Measurements from ENCODE around the gene SNAP29.
"Not testable (repeated sequence)": the region's sequence is repeated elsewhere in the genome, so short reads cannot be mapped to it uniquely, and the experiment has no call there.

SNAP29 gene

DNA sequence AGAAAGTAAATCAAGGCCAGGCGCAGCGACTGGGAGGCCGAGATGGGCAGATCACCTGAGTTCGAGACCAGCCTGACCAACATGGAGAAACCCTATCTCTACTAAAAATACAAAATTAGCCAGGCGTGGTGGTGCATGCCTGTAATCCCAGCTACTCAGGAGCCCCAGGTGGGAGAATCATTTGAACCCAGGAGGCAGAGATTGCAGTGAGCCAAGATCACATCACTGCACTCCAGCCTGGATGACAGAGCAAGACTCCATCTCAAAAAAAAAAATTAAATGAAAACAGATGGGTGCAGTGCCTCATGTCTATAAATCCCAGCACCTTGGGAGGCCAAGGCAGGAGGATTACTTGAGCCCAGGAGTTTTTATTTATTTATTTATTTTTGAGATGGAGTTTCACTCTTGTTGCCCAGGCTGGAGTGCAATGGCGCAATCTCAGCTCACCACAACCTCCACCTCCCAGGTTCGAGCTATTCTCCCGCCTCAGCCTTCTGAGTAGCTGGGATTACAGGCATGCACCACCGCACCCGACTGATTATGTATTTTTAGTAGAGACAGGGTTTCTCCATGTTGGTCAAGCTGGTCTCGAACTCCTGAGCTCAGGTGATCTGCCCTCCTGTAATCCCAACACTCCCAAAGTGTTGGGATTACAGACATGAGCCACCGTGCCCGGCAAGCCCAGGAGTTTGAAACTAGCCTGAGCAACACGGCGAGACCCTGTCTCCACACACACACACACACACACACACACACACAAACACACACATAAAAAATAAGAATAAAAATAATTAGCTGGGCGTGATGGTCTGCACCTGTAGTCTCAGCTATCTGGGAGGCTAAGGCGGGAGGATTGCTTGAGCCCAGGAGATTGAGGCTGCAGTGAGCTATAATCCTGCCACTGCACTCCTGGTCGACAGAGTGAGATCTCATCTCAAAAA lies 42.6 kb downstream of the SNAP29 start:
- DNase-seq (ENCODE audit: low read depth in 2 of 2), result not testable (repeated sequence)

DNA sequence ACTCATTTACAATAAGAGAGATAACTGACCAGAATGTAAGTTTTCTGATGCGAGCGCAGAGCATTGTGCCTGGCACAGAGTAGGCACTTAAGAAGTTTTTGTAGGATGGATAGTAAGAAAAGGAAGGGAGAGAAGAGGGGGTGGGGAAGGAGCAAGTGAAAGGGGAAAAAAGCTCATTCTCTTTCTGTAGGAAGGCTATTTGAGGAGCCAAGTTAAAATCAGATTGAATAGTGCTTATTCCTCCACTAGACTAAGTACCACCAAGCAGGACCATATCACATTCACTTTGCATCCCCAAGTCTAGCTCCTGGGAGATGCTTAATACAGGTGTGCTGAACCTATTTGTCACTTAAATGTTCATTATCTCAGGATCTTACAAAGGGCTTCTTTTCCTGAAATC lies 44.3 kb downstream of the SNAP29 start:
- DNase-seq (ENCODE audit: low read depth in 2 of 2), result no peak

DNA sequence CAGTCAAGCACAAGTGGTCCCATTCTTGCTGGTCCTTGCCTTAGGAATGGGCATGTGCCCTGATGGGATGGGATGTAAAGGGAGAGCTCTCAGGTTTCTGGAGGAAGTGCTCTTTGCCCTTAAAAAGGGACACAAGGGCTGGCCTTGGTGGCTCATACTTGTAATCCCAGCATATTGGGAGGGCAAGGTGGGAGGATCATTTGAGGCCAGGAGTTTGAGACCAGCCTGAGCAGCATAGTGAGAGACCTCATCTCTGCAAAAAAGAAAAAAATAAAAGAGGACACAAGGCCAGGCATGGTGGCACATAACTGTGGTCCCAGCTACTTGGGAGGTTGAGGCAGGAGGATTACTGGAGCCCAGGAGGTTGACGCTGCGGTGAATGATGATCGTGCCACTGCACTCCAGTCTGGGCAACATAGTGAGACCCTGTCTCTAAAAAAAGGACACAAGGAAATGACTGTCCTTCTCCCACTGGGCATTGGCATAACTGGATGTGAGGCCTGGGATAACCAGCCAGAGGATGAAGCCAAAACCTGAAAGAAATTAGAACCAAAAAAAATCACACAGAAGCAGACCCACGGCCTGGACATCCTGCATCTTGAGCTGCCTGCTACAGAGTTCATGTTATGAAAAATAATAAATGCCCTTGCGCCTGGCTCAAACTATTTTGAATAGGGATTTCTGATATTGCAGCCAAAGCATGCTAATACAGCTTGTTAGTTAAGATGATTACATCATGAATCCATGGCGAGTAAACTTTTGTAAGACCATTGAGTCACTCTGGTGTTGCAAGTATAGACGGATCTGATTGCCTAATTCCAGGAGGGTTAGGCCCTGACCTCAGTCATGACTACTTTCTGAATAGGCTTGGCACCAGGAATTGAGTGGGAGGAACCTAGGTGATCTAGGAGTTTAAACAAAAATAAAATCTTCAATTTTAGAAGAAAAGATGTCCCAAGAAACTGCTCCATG lies 45.5 kb downstream of the SNAP29 start:
- no peak for DNase-seq (ENCODE audit: low read depth in 2 of 2)

DNA sequence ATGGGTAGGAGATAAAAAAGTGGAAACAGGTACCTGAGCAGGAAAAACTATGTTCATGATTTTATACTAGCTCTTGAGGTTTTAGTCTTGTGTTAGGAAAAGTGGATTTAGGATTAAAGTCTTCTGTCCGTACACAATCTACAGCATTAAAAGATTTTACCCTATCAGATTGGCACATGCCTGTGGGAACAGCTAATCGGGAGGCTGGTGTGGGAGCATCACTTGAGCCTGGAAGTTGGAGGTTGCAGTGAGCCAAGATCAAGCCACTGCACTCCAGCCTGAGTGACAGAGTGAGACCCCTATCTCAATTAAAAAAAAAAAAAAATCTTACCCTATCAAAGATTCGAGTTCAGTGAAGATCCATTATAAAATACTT lies 46.2 kb downstream of the SNAP29 start:
- DNase-seq (ENCODE audit: low read depth in 2 of 2), result no peak

DNA sequence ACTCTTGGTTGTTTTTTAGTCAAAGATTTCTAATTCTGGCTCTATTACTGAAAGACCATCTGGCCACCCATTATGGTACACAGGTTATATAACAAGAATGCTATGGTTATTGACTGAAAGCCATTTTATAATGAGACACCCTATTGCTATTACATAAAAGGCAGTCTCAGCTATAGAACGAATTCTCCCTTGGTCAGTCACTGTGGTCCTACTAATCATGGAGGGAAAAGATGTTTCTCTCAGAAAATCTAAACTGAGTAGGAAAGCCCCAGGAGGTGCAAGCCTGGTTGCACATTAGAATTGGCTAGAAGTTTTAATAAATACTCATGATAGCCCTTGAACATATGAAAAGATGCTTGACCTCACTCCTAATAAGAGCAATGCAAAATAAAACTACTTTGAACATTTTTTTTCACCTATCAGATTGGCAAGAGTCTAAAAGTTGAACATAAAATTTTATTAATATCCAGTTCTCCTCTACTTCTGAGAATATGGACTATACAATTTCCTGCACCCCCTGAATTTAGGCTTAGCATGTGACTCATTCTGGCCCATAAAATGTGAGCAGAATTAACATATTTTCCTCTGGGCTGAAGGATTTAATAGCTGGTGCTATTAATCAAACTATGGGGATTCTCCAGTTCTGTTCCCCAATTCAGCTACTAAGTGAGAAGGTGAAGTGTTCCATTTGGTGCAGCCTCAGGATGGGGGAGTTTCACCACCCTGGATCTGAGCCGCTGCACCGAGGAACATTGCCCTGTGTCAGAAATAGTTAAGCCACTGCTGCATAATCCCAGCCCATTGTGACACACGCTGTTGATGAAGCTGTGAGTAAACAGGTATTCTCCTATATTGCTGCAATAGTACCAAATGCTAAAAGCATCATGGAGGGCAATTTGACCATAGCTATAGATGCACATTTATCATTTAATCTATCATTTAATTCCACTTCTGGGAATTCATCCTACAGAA lies 46.9 kb downstream of the SNAP29 start:
- no peak for DNase-seq (ENCODE audit: low read depth in 2 of 2)

DNA sequence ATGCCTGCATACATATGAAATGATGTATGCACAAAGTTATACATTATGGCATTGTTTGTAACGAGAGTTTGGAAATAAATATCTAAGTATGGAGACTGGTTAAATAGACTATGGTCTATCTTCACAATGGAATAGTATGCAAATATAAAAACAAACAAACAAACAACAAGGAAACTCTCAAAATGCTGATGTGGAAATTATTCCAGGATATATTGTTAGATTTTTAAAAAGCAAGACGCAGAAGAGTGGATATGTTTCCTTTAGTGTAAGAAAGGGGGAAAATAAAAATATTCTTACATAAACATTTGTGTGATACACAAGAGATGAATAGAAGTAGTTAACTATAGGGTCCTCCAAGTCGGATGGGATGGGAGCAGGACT lies 47.6 kb downstream of the SNAP29 start:
- no peak for DNase-seq (ENCODE audit: low read depth in 2 of 2)

DNA sequence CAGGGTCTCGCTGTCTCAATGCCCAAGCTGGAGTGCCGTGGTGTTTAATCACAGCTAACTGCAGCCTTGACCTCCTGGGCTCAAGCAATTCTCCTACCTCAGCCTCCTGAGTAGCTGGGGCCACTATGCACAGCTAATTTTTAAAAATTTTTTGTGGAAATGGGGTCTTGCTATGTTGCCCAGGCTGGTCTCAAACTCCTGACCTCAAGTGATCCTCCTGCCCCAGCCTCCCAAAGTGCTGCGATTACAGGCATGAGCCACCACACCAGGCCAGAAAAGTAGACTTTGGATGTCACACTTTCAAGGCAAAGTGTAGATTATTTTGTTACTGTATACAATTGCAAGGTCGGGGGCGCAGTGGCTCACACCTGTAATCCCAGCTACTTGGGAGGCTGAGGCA lies 49.9 kb downstream of the SNAP29 start:
- DNase-seq (ENCODE audit: low read depth in 2 of 2), result not testable (repeated sequence)

DNA sequence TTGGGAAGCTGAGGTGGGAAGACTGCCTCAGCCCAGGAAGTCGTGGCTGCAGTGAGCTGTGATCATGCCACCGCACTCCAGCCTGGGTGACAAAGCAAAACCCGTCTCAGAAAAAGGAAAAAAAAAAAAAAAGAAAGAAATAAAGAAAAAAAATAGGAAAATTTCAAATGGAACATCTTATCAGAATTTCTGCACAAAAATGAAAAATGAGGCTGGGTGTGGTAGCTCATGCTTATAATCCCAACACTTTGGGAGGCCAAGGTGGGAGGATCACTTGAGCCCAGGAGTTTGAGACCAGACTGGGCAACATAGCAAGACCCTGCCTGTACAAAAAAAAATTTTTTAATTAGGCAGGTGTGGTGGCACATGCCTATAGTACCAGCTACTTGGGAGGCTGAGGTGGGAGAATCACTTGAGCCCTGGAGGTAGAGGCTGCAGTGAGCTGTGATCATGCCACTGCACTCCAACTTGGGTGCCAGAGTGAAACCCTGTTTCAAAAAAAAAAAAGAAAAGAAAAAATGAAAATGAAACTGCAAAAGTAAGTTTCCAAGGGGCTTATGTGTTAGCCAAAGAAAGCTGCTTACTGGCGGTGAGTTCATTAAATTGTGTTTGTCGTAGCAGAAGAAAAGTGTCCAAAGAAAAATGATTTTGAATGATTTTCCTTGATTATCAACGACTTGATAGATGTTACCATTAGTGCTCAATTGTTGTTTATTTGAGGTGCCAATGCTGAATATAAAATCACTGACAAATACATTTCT lies 50.9 kb downstream of the SNAP29 start:
- DNase-seq (ENCODE audit: low read depth in 2 of 2), result no peak

DNA sequence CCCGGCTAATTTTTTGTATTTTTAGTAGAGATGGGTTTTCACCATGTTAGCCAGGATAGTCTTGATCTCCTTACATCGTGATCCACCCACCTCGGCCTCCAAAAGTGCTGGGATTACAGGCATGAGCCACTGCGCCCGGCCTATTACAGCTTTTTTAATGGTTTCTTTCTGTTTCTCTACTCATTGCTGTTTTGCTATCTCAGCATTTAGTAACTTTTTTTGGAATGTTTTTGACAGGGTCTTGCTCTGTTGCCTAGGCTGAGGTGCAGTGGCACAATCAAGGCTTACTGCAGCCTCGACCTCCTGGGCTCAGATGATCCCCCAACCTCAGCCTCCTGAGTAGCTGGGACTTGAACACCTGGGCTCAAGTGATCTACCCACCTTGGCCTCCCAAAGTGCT lies 53.7 kb downstream of the SNAP29 start:
- no peak for DNase-seq (ENCODE audit: low read depth in 2 of 2)

DNA sequence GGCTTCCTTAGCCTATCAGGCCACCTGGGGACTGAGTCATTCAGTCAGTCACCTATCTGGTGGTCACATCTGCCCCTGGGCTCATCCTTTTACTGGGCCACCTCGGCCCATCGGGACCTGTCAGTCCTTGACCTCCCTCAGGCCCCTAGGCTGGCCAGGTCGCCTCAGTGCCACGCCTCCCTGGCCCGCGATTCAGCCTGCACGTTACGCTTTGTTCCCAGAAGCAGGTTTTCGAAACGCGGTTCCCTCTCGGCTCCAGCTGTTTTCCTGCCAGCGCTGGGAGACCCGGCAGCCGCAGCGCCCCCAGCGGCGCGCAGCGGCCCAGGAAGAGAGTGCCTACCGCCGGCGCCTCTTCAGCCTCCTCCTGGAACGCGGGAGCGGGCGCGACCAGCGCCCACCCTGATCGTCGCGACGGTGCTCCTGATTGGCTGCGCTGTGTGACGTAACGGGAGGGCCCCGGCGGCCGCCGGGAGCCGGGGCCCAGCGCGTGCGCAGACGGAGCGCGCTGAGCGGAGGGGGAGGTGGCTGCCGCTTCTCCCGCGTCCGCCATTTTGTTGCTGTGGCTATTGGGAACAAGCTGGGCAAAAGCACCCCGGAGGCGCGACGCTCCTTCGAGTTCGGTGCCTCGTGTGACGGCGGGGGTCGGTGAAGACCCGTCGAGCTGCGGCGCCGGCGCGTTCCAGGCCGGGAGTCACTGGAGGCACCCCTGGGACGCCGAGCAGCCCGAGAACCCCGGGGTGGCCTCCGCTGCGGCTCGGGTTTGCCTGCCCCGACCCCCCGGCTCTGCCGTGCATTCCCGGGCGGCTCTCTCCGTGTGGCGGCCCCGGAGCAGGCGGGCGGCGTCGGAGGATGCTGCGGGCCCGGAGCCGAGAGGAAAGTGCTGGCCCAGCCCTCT lies 58.4 kb downstream of the SNAP29 start, which contains the start of gene CRKL:
Gene CRKL, plus strand, starts transcription at position 492 of the 895 bp plus-strand sequence. CDS start 528 bp downstream, outside the sequence.
- peak; percentile 90 to 96 for DNase-seq (ENCODE audit: low read depth in 2 of 2)

DNA sequence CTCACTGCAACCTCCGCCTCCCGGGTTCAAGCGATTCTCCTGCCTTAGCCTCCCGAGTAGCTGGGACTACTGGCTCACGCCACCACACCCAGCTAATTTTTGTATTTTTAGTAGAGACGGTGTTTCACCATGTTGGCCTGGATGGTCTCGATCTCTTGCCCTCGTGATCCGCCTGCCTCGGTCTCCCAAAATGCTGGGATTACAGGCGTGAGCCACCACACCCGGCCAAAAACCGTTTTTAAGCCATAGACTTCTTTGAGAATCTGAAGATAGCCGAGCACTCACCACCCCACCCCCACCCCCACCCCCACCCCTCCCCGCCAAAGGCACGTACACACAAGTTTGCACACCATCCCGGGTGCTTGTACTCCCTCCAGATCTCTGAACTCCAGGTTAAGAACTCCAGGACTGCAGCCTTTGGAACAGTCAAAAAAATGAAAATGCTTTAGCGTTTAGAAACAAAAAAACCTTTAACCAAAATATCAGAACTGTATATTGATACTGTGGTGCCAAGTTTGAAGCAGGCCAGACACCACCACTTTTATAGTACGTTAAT lies 59.9 kb downstream of the SNAP29 start:
- no peak for DNase-seq (ENCODE audit: low read depth in 2 of 2)

DNA sequence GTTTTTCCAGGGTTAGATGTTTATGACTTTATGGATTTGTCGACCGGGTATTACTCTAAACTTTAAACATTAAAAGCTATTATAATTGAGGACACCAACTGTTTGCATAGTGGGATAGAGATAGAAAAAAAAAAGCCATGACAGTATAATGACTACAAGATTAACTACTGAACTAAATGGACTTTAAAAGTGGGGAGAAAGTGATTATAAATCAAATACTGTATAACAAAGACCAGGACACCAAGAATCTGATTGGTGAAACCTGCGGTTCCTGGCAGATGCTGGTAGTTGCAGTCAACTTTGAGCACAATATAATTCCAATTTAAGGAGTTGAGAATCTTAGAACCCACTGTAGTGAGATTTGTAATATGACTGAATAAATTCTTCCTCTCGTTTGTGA lies 60.9 kb downstream of the SNAP29 start:
- DNase-seq (ENCODE audit: low read depth in 2 of 2), result no peak

DNA sequence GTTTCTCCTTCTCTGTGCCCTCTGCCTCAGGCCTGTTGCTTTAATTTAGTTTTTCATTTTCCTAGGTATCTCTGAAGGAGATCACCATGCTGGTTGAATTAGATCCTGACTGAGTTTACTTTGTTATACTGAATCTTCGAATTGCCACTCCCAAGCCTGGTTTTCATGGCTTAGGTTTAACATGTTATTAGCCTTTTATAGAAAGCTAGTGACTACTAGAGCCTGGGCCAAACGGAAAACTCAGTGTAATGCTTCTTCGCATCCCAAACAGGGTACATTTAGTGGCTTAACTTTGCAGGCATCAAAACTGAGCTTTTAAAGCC lies 62.0 kb downstream of the SNAP29 start:
- no peak for DNase-seq (ENCODE audit: low read depth in 2 of 2)

DNA sequence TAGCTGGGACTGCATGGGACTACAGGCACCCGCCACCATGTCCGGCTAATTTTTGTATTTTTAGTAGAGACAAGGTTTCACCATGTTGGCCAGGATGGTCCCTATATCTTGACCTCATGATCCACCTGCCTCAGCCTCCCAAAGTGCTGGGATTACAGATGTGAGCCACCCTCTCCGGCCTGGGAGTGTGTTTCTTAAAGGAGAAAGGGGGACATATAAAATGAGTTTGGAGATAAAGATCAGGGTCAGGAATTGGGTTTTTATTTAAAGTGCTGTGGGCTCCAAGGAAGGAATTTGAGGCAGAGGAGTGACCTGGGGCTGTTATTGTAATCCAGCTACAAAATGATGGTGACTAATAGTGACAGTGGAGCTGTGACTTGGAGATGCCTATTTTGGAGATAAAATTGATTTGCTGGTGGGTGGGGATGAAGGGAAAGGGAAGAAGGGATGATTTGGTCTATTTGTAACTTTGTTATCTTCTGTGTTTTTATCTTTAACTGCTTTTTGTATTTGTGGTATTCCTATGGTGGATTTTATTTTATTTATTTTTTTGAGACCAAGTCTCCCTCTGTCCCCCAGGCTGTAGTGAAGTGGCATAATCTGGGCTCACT lies 63.4 kb downstream of the SNAP29 start:
- DNase-seq (ENCODE audit: low read depth in 2 of 2), result no peak

DNA sequence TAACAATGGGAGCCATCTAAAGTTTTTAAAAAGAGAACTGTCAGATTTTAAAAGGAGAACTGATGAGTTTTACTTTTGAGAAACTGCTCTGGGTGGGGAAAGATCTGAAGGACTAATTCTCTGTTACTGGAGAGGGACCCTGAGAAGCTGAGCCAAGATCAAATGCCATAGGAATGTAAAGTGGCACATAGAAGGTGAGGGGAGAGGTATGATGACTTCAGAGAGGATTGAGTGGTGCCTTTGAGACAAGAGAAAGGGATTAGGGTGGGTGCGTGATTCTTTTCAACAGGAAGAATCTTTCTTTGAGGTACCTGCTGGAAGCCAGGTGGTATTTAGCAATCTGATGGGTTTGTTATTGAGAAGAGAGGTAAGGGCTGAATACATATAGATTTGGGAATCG lies 67.4 kb downstream of the SNAP29 start:
- no peak for DNase-seq (ENCODE audit: low read depth in 2 of 2)

DNA sequence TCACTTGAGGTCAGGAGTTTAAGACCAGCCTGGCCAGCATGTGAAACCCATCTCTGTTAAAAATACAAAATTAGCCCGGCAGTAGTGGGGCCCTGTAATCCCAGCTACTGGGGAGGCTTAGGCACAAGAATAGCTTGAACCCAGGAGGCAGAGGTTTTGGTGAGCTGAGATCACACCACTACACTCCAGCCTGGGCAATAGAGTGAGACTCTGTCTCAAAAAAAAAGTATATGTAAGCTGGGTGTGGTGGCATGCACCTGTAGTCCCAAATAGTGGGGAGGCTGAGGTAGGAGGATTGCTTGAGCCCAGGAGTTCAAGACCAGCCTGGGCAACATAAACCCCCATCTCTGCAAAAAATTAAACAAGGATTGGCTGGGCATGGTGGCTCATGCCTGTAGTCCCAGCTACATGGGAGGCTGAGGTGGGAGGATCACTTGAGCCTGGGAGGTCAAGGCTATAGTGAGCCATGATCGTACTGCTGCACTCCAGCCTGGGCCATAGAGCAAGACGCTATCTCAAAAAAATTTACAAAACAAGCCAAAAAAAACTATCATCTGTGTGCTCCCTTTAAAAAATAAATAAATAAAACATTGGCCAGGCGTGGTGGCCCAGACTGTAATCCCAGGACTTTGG lies 69.2 kb downstream of the SNAP29 start:
- DNase-seq (ENCODE audit: low read depth in 2 of 2), result no peak

DNA sequence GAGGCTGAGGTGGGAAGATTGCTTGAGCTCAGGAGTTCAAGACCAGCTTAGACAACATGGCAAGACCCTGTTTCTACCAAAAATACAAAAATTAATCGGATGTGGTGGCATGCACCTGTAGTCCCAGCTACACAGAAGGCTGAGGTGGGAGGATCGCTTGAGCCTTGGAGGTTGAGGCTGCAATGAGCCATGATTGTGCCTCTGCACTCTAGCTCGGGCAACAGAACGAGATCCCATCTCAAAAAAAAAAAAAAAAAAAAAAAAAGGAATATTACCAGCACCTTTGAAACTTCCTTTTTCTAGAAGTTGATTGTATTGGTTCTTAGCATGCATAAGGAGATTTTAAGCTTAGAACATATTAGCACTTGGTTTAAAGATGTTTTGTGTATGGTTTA lies 69.8 kb downstream of the SNAP29 start:
- DNase-seq (ENCODE audit: low read depth in 2 of 2), result no peak

DNA sequence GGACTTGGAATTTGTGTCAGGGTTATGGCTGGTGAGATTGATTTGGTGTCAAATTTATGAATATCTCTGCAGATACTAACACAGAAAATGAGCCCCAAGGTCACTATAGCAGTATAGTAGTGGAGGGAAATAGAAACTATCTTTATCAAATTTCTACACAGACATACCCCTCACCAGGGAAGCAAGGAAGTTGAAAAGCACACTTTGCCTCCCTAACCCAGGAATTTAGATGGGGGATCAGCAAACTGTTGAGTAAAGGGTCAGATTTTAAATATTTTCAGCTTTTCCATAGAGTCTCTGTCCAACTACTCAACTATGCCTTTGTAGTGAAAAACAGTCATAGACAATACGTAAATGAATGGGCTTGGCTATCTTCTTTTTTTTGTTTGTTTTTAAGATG lies 71.2 kb downstream of the SNAP29 start:
- DNase-seq (ENCODE audit: low read depth in 2 of 2), result no peak
